ENCODE results near the gene RPS6KA4. TPM values are rescaled to one million over a fixed set of nuclear protein-coding genes. Genes with fewer than 3 reads are reported as not detected.

RPS6KA4 gene
- total RNA-seq (2014; rRNA removed) = 148 and 189 TPM in 2 replicates
- percentile 60 among the genes with signal in this experiment for Bru-seq, nascent RNA
- BruChase-seq, experiment 1, labeled RNA remaining after a 6-hour chase = percentile 76 among the genes with signal in this experiment
- BruChase-seq, experiment 2, labeled RNA remaining after a 2-hour chase = percentile 72 among the genes with signal in this experiment
- long read RNA-seq, transcript RPS6KA4-201 (17 exons, 3,119 nt) = major isoform, 18 of 55 reads
- long read RNA-seq, partial matches to known transcripts = 15 of 55 reads
- long read RNA-seq, other reads (novel, unspliced or antisense) = 18 of 55 reads

GRCh38 chr11:64358907-64359711 is at the start of gene RPS6KA4:
RPS6KA4 (plus strand) TSS chr11:64359162; CDS start chr11:64359236, 74 bp downstream.
- H2AFZ ChIP-seq (ENCODE audit: low read length) = peak within 1 kb of the TSS; percentile 88
- peak within 1 kb of the TSS; percentile 96 for H3K4me2 ChIP-seq (ENCODE audit: low read length)
- BruUV-seq (replicated peaks) = TSS peak; percentile 30
- H3K9ac ChIP-seq (ENCODE audit: low read length) = peak within 1 kb of the TSS; percentile 85
- H3K9me2 ChIP-seq (replicated peaks; ENCODE audit: low read length) = no peaks in the 10 kb centered on the region
- CTCF ChIA-PET = interaction anchor here (1.6 to 4.5 kb wide), 2 partner anchors 42 to 90 kb away, joined by 5 to 106 read pairs; partner anchors contain the start of genes PRDX5 and TRMT112
- H3K27ac ChIP-seq (ENCODE audit: low read length) = peak within 1 kb of the TSS; percentile 40
- TF ChIP-seq CTCF (conservative IDR thresholded peaks at IDR 0.05; ENCODE audit: low read depth, low read length) (no peak; the same call in 1 of the 2 replicates), EZH2phosphoT487 (IDR thresholded peaks at IDR 0.05; ENCODE audit: borderline replicate concordance, low read length) (no peak), EZH2 (IDR thresholded peaks at IDR 0.05; ENCODE audit: low read length, unreplicated experiment) (no peak)
- H3K79me2 ChIP-seq (ENCODE audit: low read length) = peaks cover 28% of the 10 kb centered on the region
- H3K36me3 ChIP-seq (ENCODE audit: low read depth, low read length) = peaks cover 25% of the 10 kb centered on the region
- no peaks in the 10 kb centered on the region for H3K27me3 ChIP-seq (ENCODE audit: low read length)
- H3K4me1 ChIP-seq (ENCODE audit: insufficient read depth, low read length) = peaks cover 36% of the 10 kb centered on the region
- H3K4me3 ChIP-seq (ENCODE audit: low read length) = peak within 1 kb of the TSS; percentile 92
- peak; percentile 69 for ATAC-seq
- intact Hi-C loops (cut with micrococcal nuclease) = loop anchor here (5.0 kb wide), 2 partner anchors 88 to 293 kb away; no protein-coding TSS in a partner anchor
- POLR2A ChIA-PET (ENCODE audit: unreplicated experiment) = no interaction called here
- H3F3A ChIP-seq (ENCODE audit: low read length, unreplicated experiment) = no peaks in the 10 kb centered on the region
- no peaks in the 10 kb centered on the region for H3K9me3 ChIP-seq (ENCODE audit: low read length)
- H4K20me1 ChIP-seq (ENCODE audit: low read length) = peaks cover 11% of the 10 kb centered on the region; the same call in 1 of the 2 replicates
- DNase-seq = peak; percentile 82

- H3K27me3 ChIP-seq (ENCODE audit: low read length) = no peaks in the 10 kb centered on the region
- H3K4me3 ChIP-seq (ENCODE audit: low read length) = no peak overlapping the region
- ChIA-PET CTCF (no interaction called here), POLR2A (ENCODE audit: unreplicated experiment) (no interaction called here)
- no peak overlapping the region for H2AFZ ChIP-seq (ENCODE audit: low read length)
- TF ChIP-seq EZH2phosphoT487 (IDR thresholded peaks at IDR 0.05; ENCODE audit: borderline replicate concordance, low read length) (no peak), CTCF (conservative IDR thresholded peaks at IDR 0.05; ENCODE audit: low read depth, low read length) (no peak)
- peaks cover 7% of the 10 kb centered on the region for H3F3A ChIP-seq (ENCODE audit: low read length, unreplicated experiment)
- peaks cover 43% of the 10 kb centered on the region for H3K79me2 ChIP-seq (ENCODE audit: low read length)
- H3K9me3 ChIP-seq (ENCODE audit: low read length) = no peaks in the 10 kb centered on the region
- no peak overlapping the region for H3K4me2 ChIP-seq (ENCODE audit: low read length)
- BruUV-seq (replicated peaks) = no TSS peak
- intact Hi-C loops (cut with micrococcal nuclease) = no loop called here
- H3K4me1 ChIP-seq (ENCODE audit: insufficient read depth, low read length) = peaks cover 5% of the 10 kb centered on the region
- no peaks in the 10 kb centered on the region for H4K20me1 ChIP-seq (ENCODE audit: low read length)
- DNase-seq = no peak
- H3K36me3 ChIP-seq (ENCODE audit: low read depth, low read length) = peaks cover 11% of the 10 kb centered on the region
- no peak overlapping the region for H3K27ac ChIP-seq (ENCODE audit: low read length)
- no peak for ATAC-seq
- H3K9ac ChIP-seq (ENCODE audit: low read length) = no peak overlapping the region
- H3K9me2 ChIP-seq (replicated peaks; ENCODE audit: low read length) = no peaks in the 10 kb centered on the region
Measured at GRCh38 chr11:64312947-64313346, 46.0 kb upstream of the RPS6KA4 start.

Measured in PC-3 (cell line).